Uterus (tissue), 2 donors: Measurements from ENCODE around the gene LTK.

Experiments
- CTCF ChIP-seq, 4 experiments: fragments of 200-600 bp in 2 of 4; fragments of 450-650 bp in 2 of 4; sonication (generic) in 2 of 4; IDR thresholded peaks; one replicate each; pipeline ENCODE4 v1.5.1; 2016 to 2019; ENCODE audit warnings: antibody characterized with exemption in 4 of 4, mild to moderate bottlenecking in 2 of 4, moderate library complexity in 1 of 4
- POLR2A ChIP-seq, 2 donors: fragments of 450-650 bp; IDR thresholded peaks; one replicate each; pipeline ENCODE4 v1.6.1; 2016; ENCODE audit warnings: antibody characterized with exemption in 2 of 2, mild to moderate bottlenecking in 1 of 2, moderate library complexity in 1 of 2

- TF ChIP-seq CTCF (IDR thresholded peaks at IDR 0.05) (no peak), POLR2A (IDR thresholded peaks at IDR 0.05) (no peak)
Observed at GRCh38 chr15:41543521-41543870, 29.9 kb upstream of the LTK start.
